Measurements from ENCODE around the gene SMARCA2. TPM values are rescaled to one million over a fixed set of nuclear protein-coding genes. Genes with fewer than 3 reads are reported as not detected.

SMARCA2 gene
- polyA plus RNA-seq, 2 of the 4 experiments (the other 2 are of a cell fraction) = 28.7 to 33.0 TPM

DNA sequence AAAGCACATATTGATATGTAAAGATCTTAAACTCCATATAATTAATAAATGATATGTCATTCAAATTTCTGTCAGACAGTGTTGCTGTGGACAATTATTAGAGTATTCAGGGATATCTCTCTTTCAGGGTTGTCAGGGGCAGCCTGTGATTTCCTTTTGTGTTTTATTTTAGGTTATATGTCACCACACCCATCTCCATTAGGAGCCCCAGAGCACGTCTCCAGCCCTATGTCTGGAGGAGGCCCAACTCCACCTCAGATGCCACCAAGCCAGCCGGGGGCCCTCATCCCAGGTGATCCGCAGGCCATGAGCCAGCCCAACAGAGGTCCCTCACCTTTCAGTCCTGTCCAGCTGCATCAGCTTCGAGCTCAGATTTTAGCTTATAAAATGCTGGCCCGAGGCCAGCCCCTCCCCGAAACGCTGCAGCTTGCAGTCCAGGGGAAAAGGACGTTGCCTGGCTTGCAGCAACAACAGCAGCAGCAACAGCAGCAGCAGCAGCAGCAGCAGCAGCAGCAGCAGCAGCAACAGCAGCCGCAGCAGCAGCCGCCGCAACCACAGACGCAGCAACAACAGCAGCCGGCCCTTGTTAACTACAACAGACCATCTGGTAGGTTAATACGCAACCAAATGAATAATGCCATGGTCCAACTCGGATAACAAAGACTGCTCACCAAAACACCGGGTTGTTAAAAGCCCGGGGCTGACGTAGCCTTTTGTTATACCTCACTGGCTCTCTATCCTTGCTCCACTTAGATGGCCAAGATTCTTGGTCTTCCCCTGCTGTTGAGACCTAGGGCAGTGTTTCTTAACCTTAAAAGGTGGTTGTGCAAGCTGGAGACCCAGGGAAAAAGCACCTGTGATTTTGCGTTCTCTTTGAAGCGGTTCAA is 24.4 kb downstream of the SMARCA2 start:
- DNase-seq (ENCODE audit: low read depth in 1 of 2, low spot score in 1 of 2) = no peak
- 94% methylated on average over 20 of the region's 20 CpGs for WGBS (ENCODE audit: missing lambda C conversion rate)

DNA sequence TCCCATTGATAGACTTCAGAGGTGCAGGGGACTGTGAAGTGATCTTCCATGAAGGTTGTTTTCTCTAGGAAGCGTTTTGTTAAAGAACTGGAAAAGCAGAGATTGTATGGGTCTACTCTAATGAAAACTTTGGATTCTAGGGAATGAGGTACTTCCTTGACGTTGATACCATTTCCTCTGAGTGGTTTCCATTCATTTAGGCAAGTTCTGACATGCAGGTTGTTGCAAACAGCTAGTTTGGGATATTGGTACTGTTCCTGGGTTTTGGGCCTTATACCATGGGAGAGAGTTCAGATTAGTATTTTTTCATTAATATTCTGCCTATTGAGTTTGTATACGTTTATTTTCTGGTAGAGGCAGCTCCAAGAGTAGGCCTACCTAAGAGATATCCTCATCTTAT is 25.7 kb downstream of the SMARCA2 start:
- TF ChIP-seq POLR2A (IDR thresholded peaks at IDR 0.05; ENCODE audit: low read length) (no peak), RFX5 (IDR thresholded peaks at IDR 0.05) (no peak), POLR2AphosphoS2 (conservative IDR thresholded peaks at IDR 0.05; ENCODE audit: low read length) (no peak), HEYL (CRISPR knock-in tag; IDR thresholded peaks at IDR 0.05) (no peak), ZC3H11A (IDR thresholded peaks at IDR 0.05) (no peak), ZNF302 (CRISPR knock-in tag; IDR thresholded peaks at IDR 0.05) (no peak), MYC (IDR thresholded peaks at IDR 0.05; ENCODE audit: borderline replicate concordance, low read length) (no peak), ESRRA (IDR thresholded peaks at IDR 0.05; ENCODE audit: borderline replicate concordance, low read length) (no peak), RCOR1 (IDR thresholded peaks at IDR 0.05; ENCODE audit: low read depth, low read length) (no peak), NFE2L2 (conservative IDR thresholded peaks at IDR 0.05; ENCODE audit: low read length) (no peak), JUN (IDR thresholded peaks at IDR 0.05) (no peak), SMC3 (IDR thresholded peaks at IDR 0.05) (no peak)
- WGBS (ENCODE audit: missing lambda C conversion rate) = 73% methylated on average over 3 of the region's 3 CpGs
- DNase-seq (ENCODE audit: low read depth in 1 of 2, low spot score in 1 of 2) (no peak), FAIRE-seq (no peak), ATAC-seq (no peak)
- ChIA-PET CTCF (interaction anchor here (1.1 kb wide), 1 partner anchor 13 kb away, joined by 3 read pairs; no protein-coding TSS in a partner anchor), POLR2A (no interaction called here)
- no peaks in the 10 kb centered on the region for H3K9me3 ChIP-seq
- H3K27ac ChIP-seq = no peak overlapping the region
- H3K4me1 ChIP-seq = no peaks in the 10 kb centered on the region
- H3K4me2 ChIP-seq = no peak overlapping the region
- H3K4me3 ChIP-seq = no peak overlapping the region

More for the DNA sequence above, 24.4 kb downstream of the SMARCA2 start:
- Histone ChIP-seq H3K4me1 (no peaks in the 10 kb centered on the region), H3K4me2 (no peak overlapping the region), H3K27ac (no peak overlapping the region), H3K4me3 (no peak overlapping the region), H3K9me3 (no peaks in the 10 kb centered on the region)
- TF ChIP-seq HOXB13 (CRISPR knock-in tag; IDR thresholded peaks at IDR 0.05; ENCODE audit: low read depth) (no peak), KDM1A (IDR thresholded peaks at IDR 0.05; ENCODE audit: low read depth) (no peak), FOSB (CRISPR knock-in tag; IDR thresholded peaks at IDR 0.05) (no peak), ZC3H11A (IDR thresholded peaks at IDR 0.05) (no peak), MAZ (IDR thresholded peaks at IDR 0.05; ENCODE audit: borderline replicate concordance, low read depth, low read length) (no peak), PHF8 (IDR thresholded peaks at IDR 0.05; ENCODE audit: borderline replicate concordance, low read depth) (no peak), ESRRA (IDR thresholded peaks at IDR 0.05; ENCODE audit: borderline replicate concordance, low read length) (no peak), KDM5A (IDR thresholded peaks at IDR 0.05) (no peak), EHF (CRISPR knock-in tag; IDR thresholded peaks at IDR 0.05) (no peak), BHLHE40 (IDR thresholded peaks at IDR 0.05; ENCODE audit: low read depth, low read length) (no peak), SREBF2 (IDR thresholded peaks at IDR 0.05) (no peak), POLR2A (IDR thresholded peaks at IDR 0.05; ENCODE audit: low read length) (no peak), SMC3 (IDR thresholded peaks at IDR 0.05) (no peak), TFCP2L1 (CRISPR knock-in tag; IDR thresholded peaks at IDR 0.05) (no peak), RCOR1 (IDR thresholded peaks at IDR 0.05; ENCODE audit: low read depth, low read length) (no peak), JUN (IDR thresholded peaks at IDR 0.05) (no peak)
- TF ChIP-seq, protein P1, sequence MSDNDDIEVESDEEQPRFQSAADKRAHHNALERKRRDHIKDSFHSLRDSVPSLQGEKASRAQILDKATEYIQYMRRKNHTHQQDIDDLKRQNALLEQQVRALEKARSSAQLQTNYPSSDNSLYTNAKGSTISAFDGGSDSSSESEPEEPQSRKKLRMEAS (IDR thresholded peaks at IDR 0.05) = no peak
- TF ChIP-seq, protein P2, sequence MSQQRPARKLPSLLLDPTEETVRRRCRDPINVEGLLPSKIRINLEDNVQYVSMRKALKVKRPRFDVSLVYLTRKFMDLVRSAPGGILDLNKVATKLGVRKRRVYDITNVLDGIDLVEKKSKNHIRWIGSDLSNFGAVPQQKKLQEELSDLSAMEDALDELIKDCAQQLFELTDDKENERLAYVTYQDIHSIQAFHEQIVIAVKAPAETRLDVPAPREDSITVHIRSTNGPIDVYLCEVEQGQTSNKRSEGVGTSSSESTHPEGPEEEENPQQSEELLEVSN (IDR thresholded peaks at IDR 0.05; ENCODE audit: borderline replicate concordance, low read depth) = no peak
- TF ChIP-seq, protein P3, sequence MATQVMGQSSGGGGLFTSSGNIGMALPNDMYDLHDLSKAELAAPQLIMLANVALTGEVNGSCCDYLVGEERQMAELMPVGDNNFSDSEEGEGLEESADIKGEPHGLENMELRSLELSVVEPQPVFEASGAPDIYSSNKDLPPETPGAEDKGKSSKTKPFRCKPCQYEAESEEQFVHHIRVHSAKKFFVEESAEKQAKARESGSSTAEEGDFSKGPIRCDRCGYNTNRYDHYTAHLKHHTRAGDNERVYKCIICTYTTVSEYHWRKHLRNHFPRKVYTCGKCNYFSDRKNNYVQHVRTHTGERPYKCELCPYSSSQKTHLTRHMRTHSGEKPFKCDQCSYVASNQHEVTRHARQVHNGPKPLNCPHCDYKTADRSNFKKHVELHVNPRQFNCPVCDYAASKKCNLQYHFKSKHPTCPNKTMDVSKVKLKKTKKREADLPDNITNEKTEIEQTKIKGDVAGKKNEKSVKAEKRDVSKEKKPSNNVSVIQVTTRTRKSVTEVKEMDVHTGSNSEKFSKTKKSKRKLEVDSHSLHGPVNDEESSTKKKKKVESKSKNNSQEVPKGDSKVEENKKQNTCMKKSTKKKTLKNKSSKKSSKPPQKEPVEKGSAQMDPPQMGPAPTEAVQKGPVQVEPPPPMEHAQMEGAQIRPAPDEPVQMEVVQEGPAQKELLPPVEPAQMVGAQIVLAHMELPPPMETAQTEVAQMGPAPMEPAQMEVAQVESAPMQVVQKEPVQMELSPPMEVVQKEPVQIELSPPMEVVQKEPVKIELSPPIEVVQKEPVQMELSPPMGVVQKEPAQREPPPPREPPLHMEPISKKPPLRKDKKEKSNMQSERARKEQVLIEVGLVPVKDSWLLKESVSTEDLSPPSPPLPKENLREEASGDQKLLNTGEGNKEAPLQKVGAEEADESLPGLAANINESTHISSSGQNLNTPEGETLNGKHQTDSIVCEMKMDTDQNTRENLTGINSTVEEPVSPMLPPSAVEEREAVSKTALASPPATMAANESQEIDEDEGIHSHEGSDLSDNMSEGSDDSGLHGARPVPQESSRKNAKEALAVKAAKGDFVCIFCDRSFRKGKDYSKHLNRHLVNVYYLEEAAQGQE (IDR thresholded peaks at IDR 0.05) = no peak
- TF ChIP-seq, protein P4, sequence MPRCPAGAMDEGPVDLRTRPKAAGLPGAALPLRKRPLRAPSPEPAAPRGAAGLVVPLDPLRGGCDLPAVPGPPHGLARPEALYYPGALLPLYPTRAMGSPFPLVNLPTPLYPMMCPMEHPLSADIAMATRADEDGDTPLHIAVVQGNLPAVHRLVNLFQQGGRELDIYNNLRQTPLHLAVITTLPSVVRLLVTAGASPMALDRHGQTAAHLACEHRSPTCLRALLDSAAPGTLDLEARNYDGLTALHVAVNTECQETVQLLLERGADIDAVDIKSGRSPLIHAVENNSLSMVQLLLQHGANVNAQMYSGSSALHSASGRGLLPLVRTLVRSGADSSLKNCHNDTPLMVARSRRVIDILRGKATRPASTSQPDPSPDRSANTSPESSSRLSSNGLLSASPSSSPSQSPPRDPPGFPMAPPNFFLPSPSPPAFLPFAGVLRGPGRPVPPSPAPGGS (IDR thresholded peaks at IDR 0.05) = no peak
- ATAC-seq (no peak), FAIRE-seq (no peak)
- POLR2A ChIA-PET = no interaction called here
- CTCF ChIA-PET = no interaction called here

Measured in A549 (cell line).